Measurements from ENCODE around the gene SOX8.

Gene SOX8

DNA sequence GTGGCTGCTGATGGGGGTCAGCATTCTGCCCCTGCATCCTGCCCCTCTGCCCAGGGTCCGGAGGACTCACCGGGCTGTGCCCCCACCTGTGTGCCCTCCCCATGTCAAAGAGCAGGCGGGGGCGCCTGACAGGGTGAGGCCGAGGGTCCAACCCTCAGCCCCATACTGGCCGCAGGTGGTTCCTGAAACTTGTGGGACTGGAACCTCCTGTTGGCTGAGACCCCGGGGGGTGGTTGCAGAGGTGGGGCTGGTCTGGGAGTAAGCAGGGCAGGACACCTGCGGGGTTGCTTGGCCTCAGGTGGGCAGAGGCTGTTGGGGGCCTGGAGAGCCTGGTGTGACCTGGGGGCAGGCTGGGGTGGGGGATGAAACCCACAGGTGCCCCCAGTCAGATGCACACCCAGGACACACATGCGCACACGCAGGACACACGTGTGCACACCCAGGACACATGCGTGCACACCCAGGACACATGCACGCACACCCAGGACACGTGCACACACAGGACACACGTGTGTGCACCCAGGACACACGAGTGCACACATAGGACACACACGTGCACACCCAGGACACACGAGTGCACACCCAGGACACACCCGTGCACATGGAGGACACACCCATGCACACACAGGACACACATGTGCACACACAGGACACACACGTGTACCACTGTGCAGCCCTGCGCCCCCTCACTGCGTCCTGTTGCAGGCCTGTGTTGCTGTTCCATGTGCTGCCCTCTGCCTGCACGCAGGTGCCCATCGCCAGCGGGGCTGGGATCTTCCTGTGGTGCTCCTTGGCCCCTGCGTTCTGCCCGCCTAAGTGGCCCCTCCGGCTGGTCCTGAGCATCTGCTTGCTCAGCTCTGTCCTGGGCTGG is 31.4 kb downstream of the SOX8 start:
- no peak for TF ChIP-seq ZFX (IDR thresholded peaks at IDR 0.05; ENCODE audit: borderline replicate concordance)
- TF ChIP-seq, protein P1, sequence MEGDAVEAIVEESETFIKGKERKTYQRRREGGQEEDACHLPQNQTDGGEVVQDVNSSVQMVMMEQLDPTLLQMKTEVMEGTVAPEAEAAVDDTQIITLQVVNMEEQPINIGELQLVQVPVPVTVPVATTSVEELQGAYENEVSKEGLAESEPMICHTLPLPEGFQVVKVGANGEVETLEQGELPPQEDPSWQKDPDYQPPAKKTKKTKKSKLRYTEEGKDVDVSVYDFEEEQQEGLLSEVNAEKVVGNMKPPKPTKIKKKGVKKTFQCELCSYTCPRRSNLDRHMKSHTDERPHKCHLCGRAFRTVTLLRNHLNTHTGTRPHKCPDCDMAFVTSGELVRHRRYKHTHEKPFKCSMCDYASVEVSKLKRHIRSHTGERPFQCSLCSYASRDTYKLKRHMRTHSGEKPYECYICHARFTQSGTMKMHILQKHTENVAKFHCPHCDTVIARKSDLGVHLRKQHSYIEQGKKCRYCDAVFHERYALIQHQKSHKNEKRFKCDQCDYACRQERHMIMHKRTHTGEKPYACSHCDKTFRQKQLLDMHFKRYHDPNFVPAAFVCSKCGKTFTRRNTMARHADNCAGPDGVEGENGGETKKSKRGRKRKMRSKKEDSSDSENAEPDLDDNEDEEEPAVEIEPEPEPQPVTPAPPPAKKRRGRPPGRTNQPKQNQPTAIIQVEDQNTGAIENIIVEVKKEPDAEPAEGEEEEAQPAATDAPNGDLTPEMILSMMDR (IDR thresholded peaks at IDR 0.05): no peak
- H3K27ac ChIP-seq: no peak overlapping the region

DNA sequence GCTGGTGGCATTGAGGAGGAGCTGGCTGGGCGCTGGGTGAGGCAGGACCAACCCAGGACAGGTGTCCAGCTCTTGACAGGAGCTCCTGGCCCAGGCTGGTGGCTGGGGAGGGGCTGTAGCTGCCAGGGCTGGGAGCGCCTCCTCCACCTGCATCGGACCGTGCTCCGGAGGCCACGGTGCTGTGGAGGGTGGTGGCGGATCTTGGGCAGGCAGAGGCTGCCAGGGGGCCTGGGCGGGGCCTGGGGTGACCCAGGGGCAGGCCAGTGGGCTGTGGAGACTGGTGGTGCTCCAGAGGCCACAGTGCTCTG is 32.0 kb downstream of the SOX8 start:
- H3K27ac ChIP-seq: no peak overlapping the region
- TF ChIP-seq ZFX (IDR thresholded peaks at IDR 0.05; ENCODE audit: borderline replicate concordance): no peak
- TF ChIP-seq, protein P1 (IDR thresholded peaks at IDR 0.05): no peak

DNA sequence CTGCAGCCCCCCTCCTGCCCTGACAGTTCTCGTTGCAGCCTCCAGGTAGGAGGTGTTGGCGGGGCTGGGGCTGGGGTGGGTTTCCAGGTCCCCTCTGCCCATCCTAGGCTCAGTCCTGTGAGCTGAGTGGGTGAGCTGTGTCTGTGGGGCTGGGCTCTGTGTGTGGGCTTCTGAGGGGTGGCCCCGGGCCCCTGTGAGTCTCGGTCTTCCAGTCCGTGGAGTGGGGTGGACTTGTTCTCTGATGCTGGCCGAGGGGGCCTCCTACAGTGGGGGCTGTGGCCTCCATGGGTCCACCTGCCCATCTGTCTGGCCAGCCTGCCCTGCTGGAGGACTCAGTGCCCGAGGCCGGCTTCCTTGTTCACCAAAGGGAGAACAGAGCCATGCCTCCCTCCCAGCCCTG is 32.7 kb downstream of the SOX8 start:
- TF ChIP-seq ZFX (IDR thresholded peaks at IDR 0.05; ENCODE audit: borderline replicate concordance): no peak
- TF ChIP-seq, protein P1 (IDR thresholded peaks at IDR 0.05): no peak
- no peak overlapping the region for H3K27ac ChIP-seq

DNA sequence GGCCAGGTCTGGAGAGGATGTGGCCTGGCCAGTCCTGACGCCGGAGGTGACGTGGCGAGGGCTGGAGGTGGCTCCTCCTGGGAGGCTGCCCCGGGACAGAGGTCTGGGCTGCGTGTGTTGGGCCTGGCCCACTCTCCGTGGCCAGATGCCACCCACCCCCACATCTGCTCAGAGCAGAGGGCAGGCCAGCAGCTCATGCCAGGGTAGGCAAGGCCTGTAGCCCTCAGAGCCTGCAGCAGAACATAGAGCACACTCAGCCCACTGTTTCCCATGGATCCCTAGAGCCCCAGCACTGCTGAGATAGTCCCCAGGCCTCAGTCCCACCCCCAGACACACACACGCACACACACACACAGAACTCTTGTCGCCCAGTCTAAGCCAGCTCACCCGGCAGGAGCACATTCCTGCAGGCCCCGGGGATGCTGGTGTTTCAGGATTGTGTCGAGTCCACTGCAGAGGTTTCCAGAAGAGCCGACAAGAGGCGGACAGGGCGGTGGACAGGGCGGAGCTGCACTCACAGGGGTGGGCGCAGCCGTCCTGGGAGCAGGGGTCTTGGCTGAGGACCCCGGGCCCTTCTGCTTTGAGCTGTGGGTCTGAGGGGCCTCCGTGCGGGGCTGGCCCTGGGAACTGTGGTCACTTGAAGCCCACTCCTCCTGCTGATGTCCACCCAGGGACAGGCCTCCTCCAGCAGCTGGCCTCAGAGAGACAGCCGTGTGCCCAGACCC is 33.4 kb downstream of the SOX8 start:
- H3K27ac ChIP-seq: no peak overlapping the region
- TF ChIP-seq ZFX (IDR thresholded peaks at IDR 0.05; ENCODE audit: borderline replicate concordance): no peak
- TF ChIP-seq, protein P1 (IDR thresholded peaks at IDR 0.05): no peak

DNA sequence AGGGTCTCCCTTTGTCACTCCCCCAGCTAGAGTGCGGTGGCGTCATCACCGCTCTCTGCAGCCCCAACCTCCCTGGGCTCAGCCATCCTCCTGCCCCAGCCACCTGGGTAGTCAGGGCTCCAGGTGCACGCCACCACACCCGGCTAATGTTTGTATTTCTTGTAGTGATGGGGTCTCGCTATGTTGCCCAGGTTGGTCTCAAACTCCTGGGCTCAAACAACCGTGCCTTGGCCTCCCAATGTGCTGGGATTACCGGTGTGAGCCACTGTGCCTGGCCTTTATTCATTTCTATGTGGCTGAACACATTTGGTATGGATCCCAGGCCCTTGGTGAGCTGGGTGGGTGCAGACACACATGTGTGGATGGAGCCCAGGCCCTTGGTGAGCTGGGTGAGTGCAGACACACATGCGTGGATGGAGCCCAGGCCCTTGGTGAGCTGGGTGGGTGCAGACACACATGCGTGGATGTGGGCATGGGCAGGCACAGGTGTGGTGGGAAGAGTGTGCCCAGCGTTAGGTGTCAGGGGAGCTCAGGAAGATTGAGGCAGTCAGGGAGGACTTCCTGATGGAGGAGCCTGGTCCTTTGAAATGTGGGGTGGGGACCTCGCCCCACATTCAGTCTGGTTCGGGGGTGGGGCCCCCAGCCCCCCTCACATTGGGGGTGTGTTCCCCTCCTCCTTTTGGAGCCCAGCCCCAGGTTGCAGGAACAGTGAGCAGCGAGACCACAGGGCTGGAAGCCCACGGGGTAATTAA is 37.1 kb downstream of the SOX8 start:
- no peak overlapping the region for H3K27ac ChIP-seq
- TF ChIP-seq, protein P1 (IDR thresholded peaks at IDR 0.05): no peak
- no peak for TF ChIP-seq ZFX (IDR thresholded peaks at IDR 0.05; ENCODE audit: borderline replicate concordance)

DNA sequence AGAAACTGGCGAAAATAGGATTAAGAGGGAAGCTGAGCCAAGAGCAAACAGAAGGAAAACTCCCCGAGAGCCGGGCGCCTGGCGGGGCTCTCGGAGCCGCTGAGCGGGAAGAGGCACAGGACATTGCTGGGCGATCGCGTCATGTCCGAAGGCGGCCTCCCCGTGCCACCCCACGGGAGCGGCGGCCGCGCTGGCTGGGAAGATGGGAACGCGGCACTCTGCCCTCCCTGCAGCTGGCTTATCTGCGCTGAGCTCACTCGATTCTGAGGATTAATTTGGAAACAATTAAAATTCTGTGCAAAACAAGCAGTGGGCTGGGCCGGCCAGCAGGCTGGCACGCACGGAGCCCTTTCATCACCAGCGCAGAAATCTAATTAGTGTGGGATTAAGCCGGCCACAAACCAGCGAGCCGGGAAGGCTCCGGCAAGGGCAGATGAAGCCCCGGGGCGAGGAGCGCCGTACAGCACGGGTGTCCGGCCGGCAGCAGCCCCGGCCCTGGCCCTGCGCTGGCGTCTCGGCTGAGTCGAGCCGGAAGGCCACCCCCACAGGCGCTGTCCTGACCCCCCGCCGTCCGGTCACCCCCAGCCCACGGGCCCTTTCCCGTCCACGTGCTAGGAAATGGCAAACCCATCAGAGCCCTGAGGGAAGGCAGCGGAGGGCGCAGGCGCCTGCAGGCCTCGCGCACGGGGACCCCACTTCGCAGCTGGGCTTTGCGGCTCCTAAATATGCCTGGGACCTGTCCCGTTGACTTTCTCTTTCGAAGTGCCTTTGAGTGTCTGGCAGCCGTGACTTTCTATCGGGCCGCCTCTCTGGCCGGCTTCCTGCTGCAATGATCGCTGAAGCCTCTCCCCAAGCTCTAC is 37.9 kb downstream of the SOX8 start:
- TF ChIP-seq, protein P1 (IDR thresholded peaks at IDR 0.05): no peak
- no peak for TF ChIP-seq ZFX (IDR thresholded peaks at IDR 0.05; ENCODE audit: borderline replicate concordance)
- no peak overlapping the region for H3K27ac ChIP-seq

Data from 22Rv1 (cell line).